ENCODE measurements around the gene SCNN1A.

Gene SCNN1A

DNA sequence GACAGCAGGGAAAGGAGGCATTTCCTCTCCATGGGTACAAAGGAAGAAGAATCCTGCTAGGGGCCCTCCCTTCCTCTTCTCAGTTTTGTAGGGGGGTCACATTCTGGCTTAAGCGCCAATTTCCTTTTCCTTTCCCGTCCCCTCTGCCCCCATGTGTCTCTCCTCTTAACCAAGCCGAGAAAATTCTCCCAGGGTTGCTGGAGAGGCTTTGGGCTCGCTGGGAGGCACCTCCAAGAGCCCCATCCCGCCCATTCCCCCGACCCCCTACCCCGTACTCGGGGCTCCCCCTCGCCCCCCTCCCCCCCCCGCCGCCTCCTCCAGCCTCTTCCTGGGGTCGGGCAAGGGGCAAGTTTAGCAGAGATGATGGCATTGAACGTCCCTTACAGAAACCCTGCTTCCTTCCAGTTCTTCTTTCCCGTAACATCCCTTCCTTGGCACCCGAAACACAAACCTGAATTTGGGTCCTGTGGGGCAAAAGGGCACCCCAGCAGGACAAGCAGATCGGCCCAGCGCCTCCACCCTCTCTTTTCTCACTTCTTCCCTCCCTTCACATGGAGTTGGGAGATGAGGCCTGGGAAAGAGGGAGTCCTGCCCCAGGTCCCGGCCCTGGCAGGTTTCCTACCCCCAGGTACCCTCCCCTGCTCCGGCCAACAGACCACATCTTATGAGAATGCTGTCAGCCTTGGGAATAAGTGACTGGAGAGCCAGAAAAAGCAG lies 51.2 kb downstream of the SCNN1A start:
- DNase-seq (ENCODE audit: low read depth) = no peak
- TF ChIP-seq, protein P1, sequence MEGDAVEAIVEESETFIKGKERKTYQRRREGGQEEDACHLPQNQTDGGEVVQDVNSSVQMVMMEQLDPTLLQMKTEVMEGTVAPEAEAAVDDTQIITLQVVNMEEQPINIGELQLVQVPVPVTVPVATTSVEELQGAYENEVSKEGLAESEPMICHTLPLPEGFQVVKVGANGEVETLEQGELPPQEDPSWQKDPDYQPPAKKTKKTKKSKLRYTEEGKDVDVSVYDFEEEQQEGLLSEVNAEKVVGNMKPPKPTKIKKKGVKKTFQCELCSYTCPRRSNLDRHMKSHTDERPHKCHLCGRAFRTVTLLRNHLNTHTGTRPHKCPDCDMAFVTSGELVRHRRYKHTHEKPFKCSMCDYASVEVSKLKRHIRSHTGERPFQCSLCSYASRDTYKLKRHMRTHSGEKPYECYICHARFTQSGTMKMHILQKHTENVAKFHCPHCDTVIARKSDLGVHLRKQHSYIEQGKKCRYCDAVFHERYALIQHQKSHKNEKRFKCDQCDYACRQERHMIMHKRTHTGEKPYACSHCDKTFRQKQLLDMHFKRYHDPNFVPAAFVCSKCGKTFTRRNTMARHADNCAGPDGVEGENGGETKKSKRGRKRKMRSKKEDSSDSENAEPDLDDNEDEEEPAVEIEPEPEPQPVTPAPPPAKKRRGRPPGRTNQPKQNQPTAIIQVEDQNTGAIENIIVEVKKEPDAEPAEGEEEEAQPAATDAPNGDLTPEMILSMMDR (IDR thresholded peaks at IDR 0.05; ENCODE audit: control insufficient read depth, insufficient read depth, low read depth, low read length, missing control alignments) = no peak
- H3K4me3 ChIP-seq (ENCODE audit: control insufficient read depth, low read depth, low read length) = no peak overlapping the region

DNA sequence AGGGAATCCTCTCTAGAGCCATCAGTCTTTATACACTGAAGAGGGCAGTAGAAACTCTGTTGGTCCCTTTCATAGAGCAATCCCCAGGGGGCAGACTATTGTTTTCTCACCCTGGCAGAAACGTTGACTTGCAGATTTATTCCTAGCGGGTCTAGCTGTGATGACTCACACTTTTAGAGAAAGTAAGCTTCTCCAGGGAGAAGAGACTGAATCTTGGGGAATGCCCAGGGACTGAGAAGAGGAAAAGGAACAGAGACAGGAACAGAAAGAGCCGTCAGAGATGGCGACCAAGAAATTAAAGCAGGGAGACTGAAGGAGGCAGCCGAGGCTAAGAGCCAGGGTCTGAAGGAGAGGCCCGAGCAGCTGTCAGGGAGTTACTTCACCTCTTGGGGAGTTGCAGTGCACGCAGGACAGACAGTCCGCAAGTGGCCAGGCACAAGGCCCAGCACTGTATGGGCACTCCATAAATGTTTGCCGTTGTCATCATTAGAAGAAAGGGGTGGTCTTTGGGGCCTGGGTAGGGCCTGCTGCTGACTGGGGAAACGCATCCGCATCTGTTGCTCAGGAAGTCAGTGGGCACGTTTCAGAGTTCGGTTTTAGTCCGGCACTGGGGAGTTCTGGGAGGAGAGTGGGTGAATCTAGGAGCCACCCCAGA lies 51.9 kb downstream of the SCNN1A start:
- DNase-seq (ENCODE audit: low read depth) = peak; percentile 85
- TF ChIP-seq, protein P1 (IDR thresholded peaks at IDR 0.05; ENCODE audit: control insufficient read depth, insufficient read depth, low read depth, low read length, missing control alignments) = peak; percentile 66
- no peak overlapping the region for H3K4me3 ChIP-seq (ENCODE audit: control insufficient read depth, low read depth, low read length)

DNA sequence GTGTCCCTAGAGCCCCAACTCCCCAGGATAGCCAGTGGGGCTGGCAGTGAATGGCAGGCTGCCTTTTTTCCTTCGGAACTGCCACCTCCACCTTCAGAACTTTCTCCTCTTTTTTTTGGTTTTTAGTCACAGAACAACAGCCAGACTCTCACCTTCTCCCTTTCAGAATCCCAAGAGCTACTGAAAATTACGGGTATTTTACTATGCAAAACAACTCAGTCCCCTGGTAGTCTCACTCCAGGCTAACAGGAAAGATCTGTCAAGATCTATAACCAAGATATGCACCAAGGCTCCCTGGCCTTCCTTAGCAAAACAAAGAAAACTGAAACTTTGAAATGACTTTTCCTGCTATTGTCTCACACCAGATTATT lies 52.4 kb downstream of the SCNN1A start:
- no peak overlapping the region for H3K4me3 ChIP-seq (ENCODE audit: control insufficient read depth, low read depth, low read length)
- DNase-seq (ENCODE audit: low read depth) = no peak
- TF ChIP-seq, protein P1 (IDR thresholded peaks at IDR 0.05; ENCODE audit: control insufficient read depth, insufficient read depth, low read depth, low read length, missing control alignments) = no peak

DNA sequence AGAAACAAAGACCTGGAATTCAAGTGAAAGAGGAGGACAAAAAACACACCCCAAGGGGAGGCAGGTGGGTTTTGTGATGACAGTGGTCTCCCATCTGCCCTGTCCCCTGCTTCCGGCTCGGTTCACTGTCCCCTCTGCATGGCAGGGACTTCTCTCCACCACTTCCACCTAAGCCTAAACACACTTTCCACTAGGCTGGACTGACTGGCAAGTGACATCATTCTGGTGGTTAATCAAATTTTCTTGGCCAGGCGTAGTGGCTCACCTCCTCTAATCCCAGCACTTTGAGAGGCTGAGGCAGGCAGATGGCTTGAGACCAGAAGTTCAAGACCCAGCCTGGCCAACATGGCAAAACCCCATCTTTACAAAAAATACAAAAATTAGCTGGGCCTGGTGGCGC lies 53.0 kb downstream of the SCNN1A start:
- no peak for DNase-seq (ENCODE audit: low read depth)
- TF ChIP-seq, protein P1 (IDR thresholded peaks at IDR 0.05; ENCODE audit: control insufficient read depth, insufficient read depth, low read depth, low read length, missing control alignments) = no peak
- H3K4me3 ChIP-seq (ENCODE audit: control insufficient read depth, low read depth, low read length) = no peak overlapping the region

DNA sequence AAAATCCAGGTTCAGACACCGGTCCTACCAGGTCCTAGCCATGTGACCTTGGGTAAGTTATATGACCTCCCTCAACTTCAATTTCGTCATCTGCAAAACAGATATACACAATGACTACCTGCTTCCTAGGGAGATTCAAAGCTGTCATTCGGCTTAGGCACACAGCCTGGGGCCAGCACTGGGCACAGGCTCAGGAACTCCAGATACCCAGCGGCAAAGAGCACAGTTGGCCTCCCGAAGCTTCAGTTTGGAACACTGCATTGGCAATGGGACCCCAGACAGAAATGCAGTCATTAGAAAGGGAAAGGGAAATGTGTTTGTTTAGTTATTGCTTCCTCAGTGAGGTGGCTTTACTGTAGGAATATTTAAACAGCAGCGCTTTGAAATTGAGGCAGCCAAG lies 53.5 kb downstream of the SCNN1A start:
- H3K4me3 ChIP-seq (ENCODE audit: control insufficient read depth, low read depth, low read length) = no peak overlapping the region
- no peak for DNase-seq (ENCODE audit: low read depth)
- TF ChIP-seq, protein P1 (IDR thresholded peaks at IDR 0.05; ENCODE audit: control insufficient read depth, insufficient read depth, low read depth, low read length, missing control alignments) = no peak

DNA sequence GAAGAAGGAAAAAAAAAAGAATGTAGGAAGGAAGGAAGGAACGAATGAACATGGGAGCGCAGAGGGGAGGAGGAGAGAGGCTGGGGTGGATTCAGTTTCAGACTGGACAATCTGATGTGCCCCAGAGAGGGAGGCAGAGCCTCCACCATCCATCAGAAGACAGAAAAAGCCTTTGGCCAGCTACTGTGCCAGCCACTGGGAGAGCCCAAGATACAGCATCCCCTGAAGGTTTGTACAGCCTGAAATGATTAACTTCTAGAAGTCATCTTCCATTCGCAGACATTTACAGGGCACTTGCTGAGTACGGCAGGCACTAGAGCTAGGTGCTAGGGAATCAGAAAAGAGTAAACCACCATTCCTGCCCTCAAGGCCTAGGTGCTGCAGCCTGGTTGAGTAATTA lies 55.9 kb downstream of the SCNN1A start:
- H3K4me3 ChIP-seq (ENCODE audit: control insufficient read depth, low read depth, low read length) = no peak overlapping the region
- no peak for DNase-seq (ENCODE audit: low read depth)
- TF ChIP-seq, protein P1 (IDR thresholded peaks at IDR 0.05; ENCODE audit: control insufficient read depth, insufficient read depth, low read depth, low read length, missing control alignments) = no peak

Data from AG09309 (cell line).